Measurements from ENCODE around the gene CD40.

Gene CD40

DNA sequence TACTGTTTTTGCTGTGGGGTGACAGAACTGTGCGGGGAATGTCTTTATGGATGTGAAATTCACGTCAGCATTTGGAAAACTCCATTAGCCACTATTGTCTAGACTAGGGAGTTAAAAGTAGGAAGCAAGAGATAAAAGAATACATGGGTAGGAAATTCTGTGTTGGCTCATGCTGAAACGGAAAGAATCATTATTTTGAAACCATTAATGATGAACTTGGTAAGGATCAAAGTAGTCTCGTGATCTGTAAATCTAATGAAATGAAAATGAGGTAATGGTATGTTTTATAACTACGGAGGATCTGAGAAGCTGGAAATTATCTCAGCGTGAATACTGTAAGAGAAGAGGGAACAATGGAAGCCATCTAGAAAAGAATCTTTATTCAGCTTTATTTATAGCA is 11.1 kb upstream of the CD40 start:
- H3K4me3 ChIP-seq (replicated peaks in 1 of 2; ENCODE audit: low read depth in 2 of 2, low read length in 2 of 2): no peak overlapping the region
- TF ChIP-seq, protein P1, sequence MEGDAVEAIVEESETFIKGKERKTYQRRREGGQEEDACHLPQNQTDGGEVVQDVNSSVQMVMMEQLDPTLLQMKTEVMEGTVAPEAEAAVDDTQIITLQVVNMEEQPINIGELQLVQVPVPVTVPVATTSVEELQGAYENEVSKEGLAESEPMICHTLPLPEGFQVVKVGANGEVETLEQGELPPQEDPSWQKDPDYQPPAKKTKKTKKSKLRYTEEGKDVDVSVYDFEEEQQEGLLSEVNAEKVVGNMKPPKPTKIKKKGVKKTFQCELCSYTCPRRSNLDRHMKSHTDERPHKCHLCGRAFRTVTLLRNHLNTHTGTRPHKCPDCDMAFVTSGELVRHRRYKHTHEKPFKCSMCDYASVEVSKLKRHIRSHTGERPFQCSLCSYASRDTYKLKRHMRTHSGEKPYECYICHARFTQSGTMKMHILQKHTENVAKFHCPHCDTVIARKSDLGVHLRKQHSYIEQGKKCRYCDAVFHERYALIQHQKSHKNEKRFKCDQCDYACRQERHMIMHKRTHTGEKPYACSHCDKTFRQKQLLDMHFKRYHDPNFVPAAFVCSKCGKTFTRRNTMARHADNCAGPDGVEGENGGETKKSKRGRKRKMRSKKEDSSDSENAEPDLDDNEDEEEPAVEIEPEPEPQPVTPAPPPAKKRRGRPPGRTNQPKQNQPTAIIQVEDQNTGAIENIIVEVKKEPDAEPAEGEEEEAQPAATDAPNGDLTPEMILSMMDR (IDR thresholded peaks at IDR 0.05; ENCODE audit: low read depth, low read length): no peak
- no peak for DNase-seq (ENCODE audit: low read depth in 2 of 2)

- no peak for DNase-seq (ENCODE audit: low read depth in 2 of 2)
- TF ChIP-seq, protein P1 (IDR thresholded peaks at IDR 0.05; ENCODE audit: low read depth, low read length): no peak
- H3K4me3 ChIP-seq (replicated peaks in 1 of 2; ENCODE audit: low read depth in 2 of 2, low read length in 2 of 2): no peak overlapping the region
Observed at GRCh38 chr20:46108435-46108841, 9.7 kb upstream of the CD40 start.

- DNase-seq (ENCODE audit: low read depth in 2 of 2): no peak
- TF ChIP-seq, protein P1 (IDR thresholded peaks at IDR 0.05; ENCODE audit: low read depth, low read length): no peak
- H3K4me3 ChIP-seq (replicated peaks in 1 of 2; ENCODE audit: low read depth in 2 of 2, low read length in 2 of 2): no peak overlapping the region
Observed at GRCh38 chr20:46108976-46109375, 9.1 kb upstream of the CD40 start.

- no peak overlapping the region for H3K4me3 ChIP-seq (replicated peaks in 1 of 2; ENCODE audit: low read depth in 2 of 2, low read length in 2 of 2)
- TF ChIP-seq, protein P1 (IDR thresholded peaks at IDR 0.05; ENCODE audit: low read depth, low read length): no peak
- no peak for DNase-seq (ENCODE audit: low read depth in 2 of 2)
Observed at GRCh38 chr20:46111028-46111835, 6.9 kb upstream of the CD40 start.

DNA sequence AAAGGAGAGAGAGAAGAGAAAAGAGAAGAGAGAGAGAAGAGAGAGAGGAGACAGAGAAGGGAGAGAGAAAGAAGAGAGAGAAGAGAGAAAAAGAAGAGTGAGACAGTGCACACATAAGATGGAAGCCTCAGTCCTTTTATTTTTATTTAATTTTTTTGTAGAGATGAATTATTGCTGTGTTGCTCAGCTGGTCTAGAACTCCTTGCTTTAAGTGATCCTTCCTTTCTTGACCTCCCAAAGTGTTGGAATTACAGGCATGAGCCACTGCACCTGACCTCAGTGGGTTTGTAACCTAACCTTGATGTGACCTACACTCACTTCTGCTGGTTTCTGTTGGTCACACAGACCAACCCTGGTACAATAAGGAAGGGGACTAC is 6.3 kb upstream of the CD40 start:
- no peak overlapping the region for H3K4me3 ChIP-seq (replicated peaks in 1 of 2; ENCODE audit: low read depth in 2 of 2, low read length in 2 of 2)
- DNase-seq (ENCODE audit: low read depth in 2 of 2): no peak
- TF ChIP-seq, protein P1 (IDR thresholded peaks at IDR 0.05; ENCODE audit: low read depth, low read length): no peak

DNA sequence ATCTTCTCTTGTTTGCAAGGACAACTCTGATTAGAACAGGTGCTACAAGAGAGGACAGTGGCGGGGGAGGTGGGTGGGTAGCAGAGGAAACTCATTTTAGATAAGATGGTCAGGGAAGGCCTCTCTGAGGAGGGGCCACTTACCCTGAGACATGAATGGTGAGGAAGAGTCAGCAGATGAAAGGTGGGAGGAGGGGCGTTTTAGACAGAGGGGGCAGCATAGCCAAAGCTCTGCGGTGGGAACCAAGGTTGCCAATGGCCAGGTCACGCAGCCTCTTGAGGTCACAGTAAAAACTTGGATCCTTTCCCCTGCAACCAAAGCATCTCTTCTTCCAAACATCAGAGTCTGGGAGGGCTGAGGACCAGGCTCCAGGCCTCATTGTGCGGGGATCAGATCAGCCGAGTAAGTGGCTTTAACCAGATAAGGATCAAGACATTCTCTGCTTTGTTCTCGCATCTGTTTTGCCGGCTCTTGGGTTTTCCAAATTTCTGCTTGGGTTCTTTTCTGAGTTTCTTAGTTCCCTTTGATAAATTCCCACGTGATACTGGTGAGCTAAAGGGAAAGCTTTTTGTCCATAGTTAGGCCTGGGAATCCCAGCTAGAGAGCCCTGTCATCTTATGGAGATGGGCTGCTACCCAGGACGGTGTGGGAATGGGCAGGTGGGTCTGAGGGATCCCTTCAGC is 5.5 kb upstream of the CD40 start:
- no peak overlapping the region for H3K4me3 ChIP-seq (replicated peaks in 1 of 2; ENCODE audit: low read depth in 2 of 2, low read length in 2 of 2)
- DNase-seq (ENCODE audit: low read depth in 2 of 2): no peak
- TF ChIP-seq, protein P1 (IDR thresholded peaks at IDR 0.05; ENCODE audit: low read depth, low read length): no peak

Measured in cardiac fibroblast (primary cell).